ENCODE data around the gene GSDMA.

The GSDMA gene, protein sequence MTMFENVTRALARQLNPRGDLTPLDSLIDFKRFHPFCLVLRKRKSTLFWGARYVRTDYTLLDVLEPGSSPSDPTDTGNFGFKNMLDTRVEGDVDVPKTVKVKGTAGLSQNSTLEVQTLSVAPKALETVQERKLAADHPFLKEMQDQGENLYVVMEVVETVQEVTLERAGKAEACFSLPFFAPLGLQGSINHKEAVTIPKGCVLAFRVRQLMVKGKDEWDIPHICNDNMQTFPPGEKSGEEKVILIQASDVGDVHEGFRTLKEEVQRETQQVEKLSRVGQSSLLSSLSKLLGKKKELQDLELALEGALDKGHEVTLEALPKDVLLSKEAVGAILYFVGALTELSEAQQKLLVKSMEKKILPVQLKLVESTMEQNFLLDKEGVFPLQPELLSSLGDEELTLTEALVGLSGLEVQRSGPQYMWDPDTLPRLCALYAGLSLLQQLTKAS

DNA sequence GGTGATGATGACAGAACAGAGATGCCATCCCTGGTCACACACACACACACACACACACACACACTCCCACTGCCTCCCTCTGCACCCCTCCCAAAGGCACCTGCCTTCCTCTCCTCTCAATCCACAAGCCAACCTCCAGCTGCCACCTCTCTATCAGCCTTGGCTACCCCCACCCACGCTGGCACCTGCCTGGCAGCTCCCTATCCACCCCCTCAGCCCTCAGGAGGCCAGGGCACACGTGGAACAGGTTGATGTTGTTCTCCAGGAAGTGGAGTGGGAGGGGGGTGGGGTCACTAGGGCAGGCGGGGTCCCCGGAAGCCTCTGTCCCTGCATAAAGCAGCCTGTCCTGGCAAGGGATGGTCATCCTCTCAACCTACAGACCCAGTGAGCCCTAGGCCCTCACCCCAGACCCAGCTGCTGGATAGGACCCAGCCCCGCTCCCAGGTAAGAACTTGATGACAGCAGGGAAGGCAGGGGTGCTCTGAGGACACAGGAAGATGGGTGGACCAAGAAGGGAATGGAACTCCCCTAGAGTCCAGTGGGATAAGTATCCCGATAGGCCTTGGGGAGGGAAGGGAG is at the start of gene GSDMA:
GSDMA (plus strand) TSS at position 363 of the 579 bp plus-strand sequence. CDS start 2,684 bp downstream, outside the sequence.
- TF ChIP-seq, protein P1, sequence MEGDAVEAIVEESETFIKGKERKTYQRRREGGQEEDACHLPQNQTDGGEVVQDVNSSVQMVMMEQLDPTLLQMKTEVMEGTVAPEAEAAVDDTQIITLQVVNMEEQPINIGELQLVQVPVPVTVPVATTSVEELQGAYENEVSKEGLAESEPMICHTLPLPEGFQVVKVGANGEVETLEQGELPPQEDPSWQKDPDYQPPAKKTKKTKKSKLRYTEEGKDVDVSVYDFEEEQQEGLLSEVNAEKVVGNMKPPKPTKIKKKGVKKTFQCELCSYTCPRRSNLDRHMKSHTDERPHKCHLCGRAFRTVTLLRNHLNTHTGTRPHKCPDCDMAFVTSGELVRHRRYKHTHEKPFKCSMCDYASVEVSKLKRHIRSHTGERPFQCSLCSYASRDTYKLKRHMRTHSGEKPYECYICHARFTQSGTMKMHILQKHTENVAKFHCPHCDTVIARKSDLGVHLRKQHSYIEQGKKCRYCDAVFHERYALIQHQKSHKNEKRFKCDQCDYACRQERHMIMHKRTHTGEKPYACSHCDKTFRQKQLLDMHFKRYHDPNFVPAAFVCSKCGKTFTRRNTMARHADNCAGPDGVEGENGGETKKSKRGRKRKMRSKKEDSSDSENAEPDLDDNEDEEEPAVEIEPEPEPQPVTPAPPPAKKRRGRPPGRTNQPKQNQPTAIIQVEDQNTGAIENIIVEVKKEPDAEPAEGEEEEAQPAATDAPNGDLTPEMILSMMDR (IDR thresholded peaks at IDR 0.05; ENCODE audit: insufficient read depth, low read depth, low read length, missing control alignments) = no peak
- no peak for DNase-seq (ENCODE audit: low read depth)
- no peak within 1 kb of the TSS for H3K4me3 ChIP-seq (ENCODE audit: low read length)

DNA sequence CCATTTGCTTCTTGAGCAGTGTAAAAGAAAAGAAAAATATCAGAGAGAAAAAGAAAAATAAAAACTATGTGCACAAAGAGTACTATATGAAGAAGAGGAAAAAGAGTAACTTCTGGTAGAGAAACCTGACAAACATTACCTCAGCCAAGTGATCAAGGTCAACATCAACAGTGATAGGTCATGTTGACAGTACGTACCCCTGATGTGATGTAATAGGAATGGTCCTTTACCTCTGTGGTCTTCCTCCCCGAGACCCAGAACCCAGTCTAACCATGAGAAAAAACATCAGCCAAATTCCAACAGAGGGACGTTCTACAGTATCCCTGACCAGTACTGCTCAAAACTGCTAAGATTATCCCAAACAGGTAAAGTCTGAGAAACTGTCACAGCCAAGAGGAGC is 48.8 kb upstream of the GSDMA start:
- TF ChIP-seq, protein P1 (IDR thresholded peaks at IDR 0.05; ENCODE audit: insufficient read depth, low read depth, low read length, missing control alignments) = no peak
- no peak overlapping the region for H3K4me3 ChIP-seq (ENCODE audit: low read length)
- no peak for DNase-seq (ENCODE audit: low read depth)

DNA sequence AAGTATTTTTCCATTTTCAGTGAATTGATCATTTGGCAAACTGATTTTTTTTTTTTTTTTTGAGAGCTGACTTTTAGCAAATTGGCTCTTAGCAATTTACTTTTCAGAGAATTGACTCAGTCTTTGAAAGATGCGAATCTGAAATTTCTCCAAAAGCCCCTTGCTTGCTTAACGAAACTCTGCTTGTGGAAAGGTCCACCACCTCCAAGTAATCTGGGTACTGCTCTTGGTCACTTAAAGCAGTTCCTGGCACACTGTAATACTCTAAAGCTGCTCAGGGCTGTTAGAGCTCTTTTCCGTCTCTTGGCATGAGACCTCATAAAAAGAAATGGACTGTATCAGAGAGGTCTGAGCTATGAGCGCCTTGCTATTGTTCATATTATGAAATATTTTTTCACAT is 47.2 kb upstream of the GSDMA start:
- DNase-seq (ENCODE audit: low read depth) = no peak
- TF ChIP-seq, protein P1 (IDR thresholded peaks at IDR 0.05; ENCODE audit: insufficient read depth, low read depth, low read length, missing control alignments) = no peak
- no peak overlapping the region for H3K4me3 ChIP-seq (ENCODE audit: low read length)

DNA sequence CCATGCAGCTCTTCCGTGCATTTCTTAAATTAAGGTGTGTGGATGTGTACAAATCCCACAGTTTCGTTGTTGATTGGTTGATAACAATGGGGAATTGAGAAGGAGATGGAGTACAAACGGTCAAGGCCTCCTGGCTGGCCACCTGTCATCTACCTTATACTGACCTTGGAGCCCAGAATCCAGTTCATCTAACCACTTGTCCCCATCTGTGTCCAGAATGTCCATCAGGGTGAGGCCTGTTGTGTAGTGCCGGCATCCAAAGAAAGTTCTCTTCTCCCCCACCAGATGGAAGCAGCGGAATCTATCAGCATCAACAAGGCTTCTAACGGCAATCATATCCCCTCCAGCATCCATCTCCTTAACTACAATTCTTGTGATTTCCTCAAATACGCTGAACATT is 45.9 kb upstream of the GSDMA start:
- TF ChIP-seq, protein P1 (IDR thresholded peaks at IDR 0.05; ENCODE audit: insufficient read depth, low read depth, low read length, missing control alignments) = no peak
- no peak overlapping the region for H3K4me3 ChIP-seq (ENCODE audit: low read length)
- no peak for DNase-seq (ENCODE audit: low read depth)

DNA sequence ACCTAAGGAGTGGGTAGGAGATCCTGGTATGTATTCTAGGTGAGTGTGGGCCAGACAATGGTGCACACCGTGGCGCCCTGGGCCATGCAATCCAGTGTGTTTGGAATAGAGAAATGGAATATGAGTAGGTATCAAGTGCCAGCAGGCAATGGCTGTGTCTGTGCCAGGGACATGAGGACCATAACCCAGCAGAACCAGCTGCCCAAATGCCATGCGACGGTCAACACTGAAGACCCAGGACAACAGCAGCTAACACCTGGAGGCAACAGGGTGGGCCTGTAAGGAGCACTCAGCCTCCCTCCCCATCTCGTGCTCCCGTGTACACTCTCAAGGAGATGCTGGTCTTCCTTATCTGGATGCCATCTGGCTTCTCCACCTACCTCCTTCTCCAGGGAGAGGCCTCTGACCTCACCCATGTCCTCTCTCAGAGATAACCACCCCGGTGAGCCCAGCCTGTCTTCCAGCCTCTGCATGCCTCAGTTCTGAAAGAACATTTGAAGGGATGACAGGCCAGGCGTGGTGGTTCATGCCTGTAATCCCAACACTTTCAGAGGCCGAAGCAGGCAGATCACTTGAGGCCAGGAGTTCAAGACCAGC is 43.6 kb upstream of the GSDMA start:
- TF ChIP-seq, protein P1 (IDR thresholded peaks at IDR 0.05; ENCODE audit: insufficient read depth, low read depth, low read length, missing control alignments) = no peak
- no peak overlapping the region for H3K4me3 ChIP-seq (ENCODE audit: low read length)

DNA sequence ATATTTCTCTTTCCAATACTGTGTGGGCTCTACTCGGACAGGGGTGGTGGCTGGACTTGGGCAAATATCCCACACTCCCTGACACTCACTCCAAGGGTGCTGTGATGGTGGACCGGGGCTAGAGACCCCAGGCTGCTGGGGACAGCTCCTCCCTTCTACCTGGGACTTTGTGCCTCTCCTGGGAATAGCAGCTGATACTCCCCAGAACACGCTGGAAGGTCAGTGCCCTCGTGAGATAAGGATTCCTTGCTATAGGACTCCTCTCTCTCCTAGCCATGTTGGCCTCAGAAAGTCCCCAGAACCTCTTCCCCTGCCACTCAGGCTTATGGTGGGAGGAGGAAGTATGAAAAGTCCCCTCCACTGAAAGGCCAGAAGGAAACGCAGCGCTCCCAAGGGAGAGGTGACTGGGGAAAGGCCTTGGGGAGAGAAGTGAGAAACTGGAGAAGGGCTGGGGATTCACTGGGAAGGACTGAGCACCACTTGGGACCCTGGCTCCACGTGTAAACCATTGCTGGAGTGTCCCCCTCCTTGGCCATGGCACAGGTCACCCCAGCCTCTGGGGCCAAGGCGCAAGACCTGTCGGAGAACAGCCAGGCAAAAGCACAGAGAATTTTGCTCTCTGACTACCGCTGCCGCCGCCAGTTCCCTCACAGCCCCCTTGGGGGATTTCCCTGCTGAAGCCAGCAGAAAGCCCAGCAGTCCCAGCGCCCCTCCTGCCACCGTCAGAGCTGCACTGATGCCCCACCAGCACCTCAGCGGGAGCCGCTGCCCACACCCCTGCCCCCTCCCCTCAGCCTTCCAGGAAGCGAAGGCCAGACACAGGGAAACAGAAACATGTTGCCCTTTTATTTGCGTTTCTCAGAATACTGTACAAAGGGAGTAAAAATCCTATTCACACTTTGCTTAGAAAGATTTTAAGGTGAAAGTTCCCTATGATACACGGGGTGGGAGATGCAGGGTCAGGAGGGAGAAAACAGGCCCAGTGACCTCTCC is 42.3 kb upstream of the GSDMA start:
- TF ChIP-seq, protein P1 (IDR thresholded peaks at IDR 0.05; ENCODE audit: insufficient read depth, low read depth, low read length, missing control alignments) = no peak
- no peak for DNase-seq (ENCODE audit: low read depth)
- H3K4me3 ChIP-seq (ENCODE audit: low read length) = no peak overlapping the region

More for the DNA sequence above, 43.6 kb upstream of the GSDMA start:
- DNase-seq (ENCODE audit: low read depth) = no peak
